ENCODE data around the gene CAMK2A. TPM values are rescaled to one million over a fixed set of nuclear protein-coding genes. Genes with fewer than 3 reads are reported as not detected.

Gene CAMK2A
- total and polyA plus RNA-seq, 2 donors (not counting 1 experiment from before 2014, with no cell fraction given), result 2.1 to 3.1 TPM

DNA sequence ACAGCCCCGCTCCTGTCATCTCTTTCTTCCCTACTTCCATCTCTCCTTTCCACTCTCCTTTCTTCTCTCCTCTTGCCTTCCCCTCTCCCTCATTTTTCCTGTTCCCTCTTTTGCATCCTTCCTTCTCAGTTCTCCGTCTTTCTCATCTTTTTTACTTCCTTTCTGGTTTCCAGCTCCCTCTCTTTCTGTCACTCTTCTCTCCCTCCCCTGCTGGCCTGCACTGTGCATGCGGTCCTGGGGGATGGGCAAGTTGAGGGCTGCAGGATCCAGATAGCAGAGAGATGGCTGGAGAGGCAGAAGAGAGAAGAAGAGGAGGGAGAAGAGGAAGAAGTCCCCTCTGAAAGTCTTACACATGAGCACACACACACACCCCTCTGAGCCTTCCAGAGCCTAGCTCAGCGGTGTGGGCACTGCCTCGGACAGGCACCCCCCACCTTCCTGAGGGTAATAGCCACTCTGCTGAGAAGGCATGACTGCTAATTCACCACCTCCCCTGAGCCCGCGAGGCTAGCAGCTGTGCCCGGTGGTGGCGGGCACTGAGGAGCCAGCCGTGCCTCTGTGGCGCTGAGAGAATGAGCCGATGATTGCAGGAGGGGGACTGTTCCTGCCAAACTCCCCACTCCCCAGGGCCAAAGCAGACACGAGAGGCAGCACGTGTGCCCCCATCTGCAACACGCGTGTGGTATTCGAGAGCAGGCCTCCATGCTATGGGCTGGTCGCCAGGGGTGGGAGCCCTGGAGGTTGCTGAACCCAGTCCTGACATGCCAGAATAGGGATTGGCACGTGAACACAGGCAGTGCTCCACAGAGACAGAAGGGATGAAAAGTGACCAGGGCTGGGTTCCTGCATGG is 3.7 kb upstream of the CAMK2A start:
- TF ChIP-seq EZH2 (IDR thresholded peaks at IDR 0.05; ENCODE audit: low read length, missing control alignments) (no peak), CTCF (conservative IDR thresholded peaks at IDR 0.05 in 1 of 2, IDR thresholded peaks at IDR 0.05 in 1 of 2; ENCODE audit: low read depth in 1 of 2, low read length in 2 of 2) (no peak)
- Histone ChIP-seq H3K4me1 (ENCODE audit: control insufficient read depth, extremely low read depth, insufficient read depth, low read length) (peaks cover 15% of the 10 kb centered on the region), H2AFZ (ENCODE audit: low read length) (no peak overlapping the region), H3K9me3 (ENCODE audit: control insufficient read depth, insufficient read depth, low read depth, low read length) (no peaks in the 10 kb centered on the region), H3K4me2 (ENCODE audit: extremely low read depth, insufficient read depth, low read length) (no peak overlapping the region), H3K27ac (ENCODE audit: insufficient read depth, low read length) (no peak overlapping the region), H4K20me1 (ENCODE audit: control insufficient read depth, extremely low read depth, insufficient read depth, low read length) (no peaks in the 10 kb centered on the region), H3K27me3 (ENCODE audit: control insufficient read depth, insufficient read depth, low read length) (no peaks in the 10 kb centered on the region), H3K4me3 (replicated peaks in 1 of 4; ENCODE audit: control extremely low read depth in 1 of 4, insufficient read depth in 1 of 4, low read depth in 3 of 4, low read length in 4 of 4) (no peak overlapping the region), H3K36me3 (ENCODE audit: control insufficient read depth, insufficient read depth, low read length) (peaks cover 2% of the 10 kb centered on the region), H3K9ac (ENCODE audit: insufficient read depth, low read length) (no peak overlapping the region), H3K79me2 (ENCODE audit: control insufficient read depth, insufficient read depth, low read length) (peaks cover 6% of the 10 kb centered on the region)
- no peak for DNase-seq (ENCODE audit: low read depth in 2 of 2)

DNA sequence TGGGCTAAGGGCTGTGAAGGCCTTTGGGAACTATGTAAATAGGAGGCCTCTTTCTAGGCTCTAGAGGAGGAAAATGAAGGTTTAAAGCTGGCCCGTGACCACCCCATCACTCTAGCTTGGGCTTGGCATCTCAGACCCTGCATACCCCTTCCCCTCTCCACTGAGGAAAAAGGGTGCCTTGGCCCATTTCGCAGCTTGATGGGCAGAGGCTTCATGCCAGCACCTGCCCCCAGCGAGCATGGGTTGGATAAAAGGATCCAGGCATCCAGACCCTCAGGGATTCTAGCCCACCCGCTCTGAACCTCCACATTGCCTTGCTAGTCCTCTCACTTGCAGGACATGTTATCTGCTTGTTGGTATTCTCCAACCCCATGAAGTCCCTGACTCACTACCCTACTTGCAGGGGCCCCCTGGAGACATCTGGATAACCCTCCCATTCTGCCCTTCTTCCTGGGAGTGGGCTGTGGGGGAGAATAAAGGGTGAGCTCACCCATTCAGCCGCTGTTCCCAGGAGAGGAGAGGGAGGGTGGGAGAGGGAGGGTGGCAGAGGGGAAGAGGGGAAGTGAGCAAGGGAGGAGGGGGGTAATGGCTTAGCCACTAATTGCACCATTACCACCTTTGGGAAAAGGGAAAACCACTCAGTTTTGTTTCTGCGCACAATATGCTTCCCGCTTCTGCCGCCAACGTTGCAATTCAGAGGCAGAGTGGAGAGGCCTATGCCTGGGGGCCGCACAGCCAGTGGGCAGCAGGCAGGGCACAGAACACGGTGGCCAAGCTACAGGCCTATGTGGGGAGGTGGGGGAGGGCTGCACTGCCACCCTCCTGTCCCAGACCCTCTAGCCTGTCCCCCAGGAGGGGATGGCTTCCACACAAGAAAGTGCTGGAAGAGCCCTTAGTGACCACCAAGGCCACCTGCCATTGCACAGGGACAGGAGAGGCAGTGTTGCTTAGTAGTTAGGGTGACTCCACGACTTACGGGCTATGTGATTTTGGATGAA is 2.1 kb upstream of the CAMK2A start:
- Histone ChIP-seq H3K4me2 (ENCODE audit: extremely low read depth, insufficient read depth, low read length) (no peak overlapping the region), H3K79me2 (ENCODE audit: control insufficient read depth, insufficient read depth, low read length) (no peaks in the 10 kb centered on the region), H2AFZ (ENCODE audit: low read length) (no peak overlapping the region), H4K20me1 (ENCODE audit: control insufficient read depth, extremely low read depth, insufficient read depth, low read length) (no peaks in the 10 kb centered on the region), H3K27me3 (ENCODE audit: control insufficient read depth, insufficient read depth, low read length) (no peaks in the 10 kb centered on the region), H3K27ac (ENCODE audit: insufficient read depth, low read length) (no peak overlapping the region), H3K4me1 (ENCODE audit: control insufficient read depth, extremely low read depth, insufficient read depth, low read length) (peaks cover 12% of the 10 kb centered on the region), H3K4me3 (replicated peaks in 1 of 4; ENCODE audit: control extremely low read depth in 1 of 4, insufficient read depth in 1 of 4, low read depth in 3 of 4, low read length in 4 of 4) (no peak overlapping the region), H3K9ac (ENCODE audit: insufficient read depth, low read length) (no peak overlapping the region), H3K36me3 (ENCODE audit: control insufficient read depth, insufficient read depth, low read length) (no peaks in the 10 kb centered on the region), H3K9me3 (ENCODE audit: control insufficient read depth, insufficient read depth, low read depth, low read length) (no peaks in the 10 kb centered on the region)
- peak in 1 of 2 donors; percentile 59 for DNase-seq (ENCODE audit: low read depth in 2 of 2)
- no peak for TF ChIP-seq EZH2 (IDR thresholded peaks at IDR 0.05; ENCODE audit: low read length, missing control alignments)
- no peak for TF ChIP-seq CTCF (conservative IDR thresholded peaks at IDR 0.05 in 1 of 2, IDR thresholded peaks at IDR 0.05 in 1 of 2; ENCODE audit: low read depth in 1 of 2, low read length in 2 of 2)

DNA sequence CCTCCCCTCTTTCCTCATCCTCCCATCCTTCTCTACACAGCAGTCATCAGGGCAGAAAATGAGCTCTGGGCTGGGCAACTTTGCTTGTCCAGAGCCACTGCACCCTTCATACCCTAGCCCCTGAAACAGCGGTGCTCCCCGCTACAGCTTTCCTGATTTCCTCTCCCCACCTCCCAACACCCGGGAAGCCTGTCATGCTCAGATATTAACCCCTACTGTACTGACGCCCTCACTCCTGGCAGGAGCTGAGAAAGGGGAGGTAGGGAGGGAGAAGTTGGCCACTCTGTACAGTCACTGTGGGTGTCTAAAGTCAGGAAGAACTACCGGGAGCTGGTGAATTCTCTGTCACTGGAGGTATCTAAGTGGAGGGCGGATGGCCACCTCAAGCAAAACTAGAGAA is 782 bp downstream of the CAMK2A start:
- Histone ChIP-seq H4K20me1 (ENCODE audit: control insufficient read depth, extremely low read depth, insufficient read depth, low read length) (no peaks in the 10 kb centered on the region), H3K9ac (ENCODE audit: insufficient read depth, low read length) (no peak overlapping the region), H3K4me3 (replicated peaks in 1 of 4; ENCODE audit: control extremely low read depth in 1 of 4, insufficient read depth in 1 of 4, low read depth in 3 of 4, low read length in 4 of 4) (no peak overlapping the region), H3K4me1 (ENCODE audit: control insufficient read depth, extremely low read depth, insufficient read depth, low read length) (peaks cover 2% of the 10 kb centered on the region), H3K27ac (ENCODE audit: insufficient read depth, low read length) (no peak overlapping the region), H3K4me2 (ENCODE audit: extremely low read depth, insufficient read depth, low read length) (no peak overlapping the region), H3K36me3 (ENCODE audit: control insufficient read depth, insufficient read depth, low read length) (no peaks in the 10 kb centered on the region), H3K27me3 (ENCODE audit: control insufficient read depth, insufficient read depth, low read length) (no peaks in the 10 kb centered on the region), H3K9me3 (ENCODE audit: control insufficient read depth, insufficient read depth, low read depth, low read length) (no peaks in the 10 kb centered on the region), H2AFZ (ENCODE audit: low read length) (no peak overlapping the region), H3K79me2 (ENCODE audit: control insufficient read depth, insufficient read depth, low read length) (no peaks in the 10 kb centered on the region)
- DNase-seq (ENCODE audit: low read depth in 2 of 2), result no peak
- TF ChIP-seq EZH2 (IDR thresholded peaks at IDR 0.05; ENCODE audit: low read length, missing control alignments) (no peak), CTCF (conservative IDR thresholded peaks at IDR 0.05 in 1 of 2, IDR thresholded peaks at IDR 0.05 in 1 of 2; ENCODE audit: low read depth in 1 of 2, low read length in 2 of 2) (no peak)

Data from fibroblast of lung (primary cell).